Measurements from ENCODE around the gene NLRP8. TPM values are rescaled to one million over a fixed set of nuclear protein-coding genes. Genes with fewer than 3 reads are reported as not detected.
A peak's percentile ranks its signal among the peaks of the same experiment; 100 is the strongest.

NLRP8 gene
- total RNA-seq, 6 donors from 2014 or later, result not detected

DNA sequence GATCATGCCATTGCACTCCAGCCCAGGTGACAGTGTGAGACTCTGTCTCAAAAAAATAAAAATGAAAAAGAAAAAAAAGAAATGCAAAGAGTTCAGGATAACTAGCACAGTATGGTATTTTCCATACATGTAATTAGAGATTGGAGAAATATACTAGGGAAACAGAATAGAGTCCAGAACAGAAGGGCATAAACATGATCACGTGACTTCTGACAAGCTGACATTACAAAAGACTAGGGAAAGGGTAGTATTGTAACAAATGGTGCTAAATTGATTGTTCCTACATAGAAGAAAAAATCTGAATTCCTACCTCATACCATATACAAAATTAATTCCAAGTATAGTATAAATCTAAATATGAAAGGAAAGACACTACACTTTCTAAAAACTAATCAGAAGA, 37.6 kb downstream of the NLRP8 start:
- Histone ChIP-seq H3K4me1 (no peaks in the 10 kb centered on the region), H3K4me3 (no peak overlapping the region), H3K9me3 (no peaks in the 10 kb centered on the region), H3K36me3 (no peaks in the 10 kb centered on the region), H3K27me3 (no peaks in the 10 kb centered on the region), H3K27ac (no peak overlapping the region)
- ATAC-seq (ENCODE audit: low FRiP score in 2 of 2) (no peak), DNase-seq (no peak)
- no peak for TF ChIP-seq POLR2AphosphoS5 (IDR thresholded peaks at IDR 0.05)
- no peak for TF ChIP-seq EP300 (IDR thresholded peaks at IDR 0.05)
- TF ChIP-seq, protein P1, sequence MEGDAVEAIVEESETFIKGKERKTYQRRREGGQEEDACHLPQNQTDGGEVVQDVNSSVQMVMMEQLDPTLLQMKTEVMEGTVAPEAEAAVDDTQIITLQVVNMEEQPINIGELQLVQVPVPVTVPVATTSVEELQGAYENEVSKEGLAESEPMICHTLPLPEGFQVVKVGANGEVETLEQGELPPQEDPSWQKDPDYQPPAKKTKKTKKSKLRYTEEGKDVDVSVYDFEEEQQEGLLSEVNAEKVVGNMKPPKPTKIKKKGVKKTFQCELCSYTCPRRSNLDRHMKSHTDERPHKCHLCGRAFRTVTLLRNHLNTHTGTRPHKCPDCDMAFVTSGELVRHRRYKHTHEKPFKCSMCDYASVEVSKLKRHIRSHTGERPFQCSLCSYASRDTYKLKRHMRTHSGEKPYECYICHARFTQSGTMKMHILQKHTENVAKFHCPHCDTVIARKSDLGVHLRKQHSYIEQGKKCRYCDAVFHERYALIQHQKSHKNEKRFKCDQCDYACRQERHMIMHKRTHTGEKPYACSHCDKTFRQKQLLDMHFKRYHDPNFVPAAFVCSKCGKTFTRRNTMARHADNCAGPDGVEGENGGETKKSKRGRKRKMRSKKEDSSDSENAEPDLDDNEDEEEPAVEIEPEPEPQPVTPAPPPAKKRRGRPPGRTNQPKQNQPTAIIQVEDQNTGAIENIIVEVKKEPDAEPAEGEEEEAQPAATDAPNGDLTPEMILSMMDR (IDR thresholded peaks at IDR 0.05), result no peak
- no peak for TF ChIP-seq POLR2A (IDR thresholded peaks at IDR 0.05)
- WGBS, 2 donors, result 67 to 73% methylated on average over 1 of the region's 1 CpG

DNA sequence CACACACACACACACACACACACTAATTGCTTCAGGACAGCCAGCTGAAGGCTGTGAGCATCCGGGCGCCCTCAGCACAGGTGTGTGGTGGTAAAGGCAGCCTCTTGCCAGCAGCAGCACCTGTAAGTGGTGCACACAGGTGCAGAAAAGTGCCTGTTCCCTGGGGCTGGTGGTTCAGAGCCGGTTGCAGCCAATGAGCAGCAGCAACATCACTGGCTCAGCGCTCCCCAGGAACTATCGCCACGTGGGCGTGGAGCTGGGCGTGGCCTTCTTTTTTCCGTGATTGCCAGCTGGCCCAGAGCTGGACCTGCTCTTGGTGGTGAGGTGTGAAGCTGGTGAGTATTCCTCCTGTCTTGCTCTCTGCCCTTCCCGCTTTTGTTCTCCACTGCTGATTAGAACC, 38.9 kb downstream of the NLRP8 start, which contains the start of gene NLRP5:
Gene NLRP5, plus strand, starts transcription at position 289 of the 400 bp plus-strand sequence.
- H3K4me3 ChIP-seq, result no peak within 1 kb of the TSS
- DNase-seq (peak in 1 of 2 donors; percentile 46), ATAC-seq (ENCODE audit: low FRiP score in 2 of 2) (peak in 1 of 2 donors; percentile 26)
- TF ChIP-seq, protein P1 (IDR thresholded peaks at IDR 0.05), result no peak
- TF ChIP-seq EP300 (IDR thresholded peaks at IDR 0.05) (no peak), POLR2A (IDR thresholded peaks at IDR 0.05) (no peak), POLR2AphosphoS5 (IDR thresholded peaks at IDR 0.05) (no peak)
- no peak within 1 kb of the TSS for H3K27ac ChIP-seq
- WGBS, 2 donors, result 42 to 52% methylated on average over 8 to 10 of the region's 10 CpGs
- H3K27me3 ChIP-seq, result no peaks in the 10 kb centered on the region
- H3K9me3 ChIP-seq, result no peaks in the 10 kb centered on the region
- no peaks in the 10 kb centered on the region for H3K36me3 ChIP-seq
- H3K4me1 ChIP-seq, result no peaks in the 10 kb centered on the region

DNA sequence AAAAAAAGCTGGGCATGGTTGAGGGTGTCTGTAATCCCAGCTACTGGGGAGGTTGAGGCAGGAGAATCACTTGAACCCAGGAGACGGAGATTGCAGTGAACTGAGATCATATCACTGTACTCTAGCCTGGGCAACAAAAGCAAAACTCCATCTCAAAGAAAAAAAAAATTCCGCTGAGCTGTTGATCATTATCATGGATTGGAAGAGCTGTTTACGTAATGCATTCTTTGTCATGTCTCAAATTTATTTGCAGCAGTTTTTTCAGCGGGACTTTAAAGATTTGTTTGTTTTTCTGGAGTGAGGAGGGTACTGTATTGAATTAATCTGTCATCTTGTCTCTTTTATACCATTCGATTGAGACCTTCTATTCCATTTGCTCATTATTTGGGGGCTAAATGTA, 43.2 kb downstream of the NLRP8 start:
- 76 to 83% methylated on average over 5 of the region's 5 CpGs for WGBS, 2 donors
- H3K27ac ChIP-seq, result no peak overlapping the region
- DNase-seq (no peak), ATAC-seq (ENCODE audit: low FRiP score in 2 of 2) (no peak)
- no peaks in the 10 kb centered on the region for H3K9me3 ChIP-seq
- no peaks in the 10 kb centered on the region for H3K27me3 ChIP-seq
- no peaks in the 10 kb centered on the region for H3K36me3 ChIP-seq
- H3K4me3 ChIP-seq, result no peak overlapping the region
- no peaks in the 10 kb centered on the region for H3K4me1 ChIP-seq
- no peak for TF ChIP-seq EP300 (IDR thresholded peaks at IDR 0.05)
- no peak for TF ChIP-seq POLR2A (IDR thresholded peaks at IDR 0.05)
- TF ChIP-seq POLR2AphosphoS5 (IDR thresholded peaks at IDR 0.05), result no peak
- TF ChIP-seq, protein P1 (IDR thresholded peaks at IDR 0.05), result no peak

DNA sequence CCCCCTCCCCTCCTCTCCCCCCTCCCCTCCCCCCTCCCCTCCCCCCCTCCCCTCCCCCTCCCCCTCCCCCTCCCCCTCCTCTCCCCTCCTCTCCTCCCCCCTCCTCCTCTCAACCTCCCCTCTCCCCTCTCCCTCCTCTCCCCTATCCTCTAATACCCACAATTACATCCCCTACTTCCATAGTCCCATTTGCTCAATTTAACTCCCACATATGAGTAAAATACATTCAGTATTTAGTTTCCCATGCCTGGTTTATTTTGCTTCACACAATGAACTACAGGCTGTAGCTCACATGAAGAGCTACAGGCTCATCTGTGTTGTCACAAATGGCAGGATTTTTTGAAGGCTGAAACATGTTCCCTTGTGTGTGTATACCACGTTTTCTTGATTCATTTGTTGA, 45.9 kb downstream of the NLRP8 start:
- H3K36me3 ChIP-seq, result no peaks in the 10 kb centered on the region
- DNase-seq, result no peak
- no peaks in the 10 kb centered on the region for H3K27me3 ChIP-seq
- ATAC-seq (ENCODE audit: low FRiP score in 2 of 2), result no peak
- H3K27ac ChIP-seq, result no peak overlapping the region
- no peak overlapping the region for H3K4me3 ChIP-seq
- TF ChIP-seq POLR2AphosphoS5 (IDR thresholded peaks at IDR 0.05) (no peak), EP300 (IDR thresholded peaks at IDR 0.05) (no peak), POLR2A (IDR thresholded peaks at IDR 0.05) (no peak)
- TF ChIP-seq, protein P1 (IDR thresholded peaks at IDR 0.05), result no peak
- H3K9me3 ChIP-seq, result no peaks in the 10 kb centered on the region
- WGBS, 2 donors, result 47 to 67% methylated on average over 1 of the region's 1 CpG
- no peaks in the 10 kb centered on the region for H3K4me1 ChIP-seq

DNA sequence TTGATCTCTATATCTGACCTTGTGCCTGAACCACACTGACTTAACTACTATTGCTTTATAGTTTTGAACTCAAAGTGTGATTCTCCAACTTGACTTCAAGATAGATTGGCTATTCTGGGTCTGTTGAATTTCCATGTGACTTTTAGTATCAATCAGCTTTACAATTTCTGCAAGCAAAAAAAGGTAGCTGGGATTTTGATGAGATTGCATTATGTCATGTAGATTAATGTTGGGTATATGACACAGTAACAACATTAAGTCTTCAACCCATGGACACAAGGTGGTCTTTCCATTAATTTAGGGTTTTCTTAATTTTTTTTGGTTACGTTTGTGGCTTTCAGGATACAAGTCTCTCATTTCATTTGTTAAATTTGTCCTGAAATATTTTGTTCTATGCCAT, 67.1 kb downstream of the NLRP8 start:
- no peaks in the 10 kb centered on the region for H3K36me3 ChIP-seq
- DNase-seq (no peak), ATAC-seq (ENCODE audit: low FRiP score in 2 of 2) (no peak)
- no peak overlapping the region for H3K4me3 ChIP-seq
- no peaks in the 10 kb centered on the region for H3K9me3 ChIP-seq
- TF ChIP-seq EP300 (IDR thresholded peaks at IDR 0.05) (no peak), POLR2AphosphoS5 (IDR thresholded peaks at IDR 0.05) (no peak), POLR2A (IDR thresholded peaks at IDR 0.05) (no peak)
- TF ChIP-seq, protein P1 (IDR thresholded peaks at IDR 0.05), result no peak
- H3K27me3 ChIP-seq, result no peaks in the 10 kb centered on the region
- no peak overlapping the region for H3K27ac ChIP-seq
- WGBS, 2 donors, result 64 to 72% methylated on average over 1 of the region's 1 CpG
- H3K4me1 ChIP-seq, result no peaks in the 10 kb centered on the region
